HG03469 (cell line): ENCODE measurements around the gene XIRP2.
"Not testable (repeated sequence)": the region's sequence is repeated elsewhere in the genome, so short reads cannot be mapped to it uniquely, and the experiment has no call there.

ENCODE experiments used
- ATAC-seq: cut with Tn5 transposase; IDR thresholded peaks from one replicate; pipeline ENCODE4 v1.9.1; 2021; ENCODE audit warnings: mild to moderate bottlenecking, moderate library complexity, moderate number of reproducible peaks; ENCODE audit not compliant: unreplicated experiment

Gene XIRP2

GRCh38 chr2:167034976-167035375 lies 146.7 kb downstream of the XIRP2 start:
- ATAC-seq: not testable (repeated sequence)

DNA sequence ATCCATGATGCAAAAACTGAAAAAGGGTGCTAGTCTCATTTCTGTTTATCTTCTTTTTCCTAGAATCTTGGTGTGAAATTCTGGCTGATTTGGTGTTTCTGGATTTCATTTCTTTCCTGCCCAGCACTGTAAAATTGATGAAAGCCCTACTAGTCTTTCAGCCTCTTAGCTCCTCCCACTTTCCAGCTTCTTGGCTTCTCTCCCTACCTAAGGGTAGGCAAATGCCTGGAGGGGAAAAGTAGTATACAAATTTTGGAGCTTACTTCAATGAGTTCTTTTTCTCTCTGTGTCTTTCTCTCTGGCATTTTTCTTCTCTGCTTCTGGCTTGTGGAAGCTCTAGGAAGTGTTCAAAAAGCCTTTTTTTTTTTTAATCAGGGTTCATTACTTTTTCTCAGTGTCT lies 160.5 kb downstream of the XIRP2 start:
- no peak for ATAC-seq

DNA sequence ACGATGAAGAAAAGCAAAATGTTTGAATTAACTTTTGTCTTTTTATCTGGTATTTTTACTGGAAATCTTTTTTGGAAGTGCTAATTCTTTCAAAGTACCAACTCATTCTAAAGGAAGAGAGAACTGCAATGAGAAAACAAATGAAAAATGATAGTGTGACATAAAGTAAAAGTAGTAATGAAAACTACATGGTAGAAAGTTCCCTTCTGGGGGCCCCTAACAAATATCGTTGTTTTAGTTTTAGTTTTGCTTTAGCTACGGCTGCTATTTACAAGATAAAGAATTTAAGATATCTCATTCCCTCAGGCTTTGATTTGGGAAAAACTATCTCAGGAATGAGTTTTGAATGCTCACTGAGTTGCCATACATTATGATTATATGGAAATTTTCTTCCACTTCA lies 161.4 kb downstream of the XIRP2 start:
- no peak for ATAC-seq

DNA sequence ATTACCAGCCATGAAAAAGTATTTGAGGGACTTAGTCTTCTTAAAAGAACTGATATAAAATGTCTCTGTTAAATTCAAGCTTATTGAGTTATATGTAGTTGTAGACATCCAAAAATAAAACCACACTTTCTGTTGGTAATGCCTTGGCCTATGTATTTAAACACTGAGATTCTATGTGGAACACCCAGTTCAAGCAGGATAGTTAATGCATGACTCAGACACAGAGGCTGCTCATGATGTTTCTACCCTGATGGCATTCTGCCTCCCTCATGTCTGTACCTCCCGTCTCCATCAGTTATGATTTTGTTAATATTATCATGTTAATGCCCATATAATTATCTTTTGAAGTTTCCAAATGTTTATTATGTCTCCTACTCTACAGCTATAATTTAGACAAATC lies 164.5 kb downstream of the XIRP2 start:
- ATAC-seq: no peak

- no peak for ATAC-seq
Observed at GRCh38 chr2:167054881-167055280, 166.6 kb downstream of the XIRP2 start.

GRCh38 chr2:167057446-167057845 lies 169.2 kb downstream of the XIRP2 start:
- no peak for ATAC-seq

DNA sequence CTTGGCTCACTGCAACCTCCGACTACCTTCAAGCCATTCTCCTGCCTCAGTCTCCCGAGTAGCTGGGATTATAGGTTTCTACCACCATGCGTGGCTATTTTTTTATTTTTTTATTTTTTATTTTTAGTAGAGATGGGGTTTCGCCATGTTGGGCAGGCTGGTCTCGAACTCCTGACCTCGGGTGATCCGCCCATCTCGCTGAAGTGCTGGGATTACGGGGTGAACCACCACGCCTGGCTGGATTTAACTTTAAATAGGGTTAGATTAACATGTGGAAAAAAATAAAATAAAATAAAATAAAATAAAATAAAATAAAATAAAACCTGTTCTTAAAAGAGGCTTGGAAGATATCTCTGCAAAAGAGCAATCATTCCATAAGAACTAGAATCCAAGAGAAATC lies 170.9 kb downstream of the XIRP2 start:
- no peak for ATAC-seq

DNA sequence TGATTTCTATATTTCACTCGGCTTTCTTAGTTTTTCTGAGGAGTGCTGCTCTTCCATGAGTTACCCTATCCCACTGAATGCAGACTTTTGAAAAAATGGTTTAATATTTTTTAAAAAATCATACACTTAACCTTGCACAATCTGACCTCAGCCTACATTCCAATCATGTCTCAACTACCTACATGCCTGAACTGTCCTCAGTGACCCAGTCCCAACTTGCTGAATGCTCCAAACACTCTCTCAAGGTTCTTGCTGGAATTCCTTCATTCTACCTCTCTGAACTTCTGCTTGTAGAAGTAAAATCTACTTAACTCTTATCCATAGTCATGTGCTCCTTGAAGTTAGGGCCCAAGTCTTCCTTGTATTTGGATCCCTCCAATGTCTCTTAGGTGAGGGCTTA lies 181.6 kb downstream of the XIRP2 start:
- ATAC-seq: no peak

DNA sequence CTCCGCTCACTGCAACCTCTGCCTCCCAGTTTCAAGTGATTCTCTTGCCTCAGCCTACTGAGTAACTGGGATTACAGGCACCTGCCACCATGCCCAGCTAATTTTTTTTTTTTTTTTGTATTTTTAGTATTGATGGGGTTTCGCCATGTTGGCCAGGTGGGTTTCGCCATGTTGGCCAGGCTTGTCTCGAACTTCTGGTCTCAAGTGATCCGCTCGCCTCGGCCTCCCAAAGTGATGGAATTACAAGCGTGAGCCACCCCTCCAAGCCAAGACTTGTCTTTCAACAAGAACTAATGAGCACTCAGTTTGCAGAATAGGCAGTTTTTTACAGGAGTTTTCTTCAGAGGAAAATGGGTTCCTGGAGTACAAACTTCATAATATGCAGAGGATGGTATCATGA lies 187.4 kb downstream of the XIRP2 start:
- ATAC-seq: not testable (repeated sequence)

DNA sequence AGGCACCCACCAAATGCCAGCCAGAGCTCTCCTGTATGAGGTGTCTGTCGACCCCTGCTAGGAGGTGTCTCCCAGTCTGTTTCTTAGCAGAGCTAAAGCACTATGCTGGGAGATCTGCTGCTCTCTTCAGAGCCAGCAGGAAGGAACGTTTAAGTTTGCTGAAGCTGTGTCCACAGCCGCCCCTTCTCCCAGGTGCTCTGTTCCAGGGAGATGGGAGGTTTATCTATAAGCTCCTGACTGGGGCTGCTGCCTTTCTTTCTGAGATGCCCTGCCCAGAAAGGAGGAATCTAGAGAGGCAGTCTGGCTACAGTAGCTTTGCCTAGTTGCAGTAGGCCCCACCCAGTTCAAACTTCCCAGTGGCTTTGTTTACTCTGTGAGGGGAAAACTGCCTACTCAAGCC lies 210.7 kb downstream of the XIRP2 start:
- not testable (repeated sequence) for ATAC-seq

DNA sequence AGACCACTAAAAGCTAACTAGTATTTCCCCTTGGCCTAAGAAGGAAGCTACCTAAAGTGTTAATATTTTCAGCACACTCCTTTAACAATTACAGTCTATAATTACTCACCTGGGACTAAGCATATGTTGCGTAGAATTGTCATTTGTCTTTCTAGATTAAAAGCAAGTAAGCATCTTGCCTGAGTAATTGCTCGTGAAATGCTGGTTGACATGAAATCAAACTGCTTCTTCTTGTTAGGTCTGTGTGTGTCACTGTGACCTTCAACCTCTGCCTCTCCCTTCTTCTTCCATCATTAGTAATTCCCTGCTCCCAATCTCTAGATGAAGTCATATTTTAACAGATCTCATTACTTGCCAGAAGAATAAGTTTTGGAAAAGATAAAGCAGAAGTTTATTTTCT lies 212.2 kb downstream of the XIRP2 start:
- ATAC-seq: no peak

- no peak for ATAC-seq
Observed at GRCh38 chr2:167103028-167103756, 214.9 kb downstream of the XIRP2 start.

DNA sequence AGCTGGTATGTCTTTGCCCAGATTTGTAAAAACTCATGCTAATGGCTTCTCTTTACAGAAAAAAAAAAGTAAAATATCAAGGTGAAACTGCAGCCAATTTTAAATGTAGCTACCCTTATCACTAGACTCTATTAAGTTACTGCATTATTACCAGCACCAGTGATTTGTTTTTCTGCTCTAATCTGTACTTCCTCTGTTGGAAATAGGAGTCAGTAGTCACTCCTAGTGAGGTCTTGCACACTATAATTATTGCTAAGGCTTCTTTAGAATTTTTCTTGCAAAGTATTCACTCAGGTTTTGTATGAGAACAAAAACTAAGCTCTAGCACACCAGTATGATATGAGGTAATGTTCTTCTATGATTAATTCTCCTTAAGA lies 215.5 kb downstream of the XIRP2 start:
- no peak for ATAC-seq

- no peak for ATAC-seq
Observed at GRCh38 chr2:167104691-167105090, 216.4 kb downstream of the XIRP2 start.

- not testable (repeated sequence) for ATAC-seq
Observed at GRCh38 chr2:167109682-167110081, 221.4 kb downstream of the XIRP2 start.

GRCh38 chr2:167110345-167110744 lies 222.1 kb downstream of the XIRP2 start:
- ATAC-seq: no peak

- ATAC-seq: no peak
Observed at GRCh38 chr2:167114018-167114417, 225.7 kb downstream of the XIRP2 start.

DNA sequence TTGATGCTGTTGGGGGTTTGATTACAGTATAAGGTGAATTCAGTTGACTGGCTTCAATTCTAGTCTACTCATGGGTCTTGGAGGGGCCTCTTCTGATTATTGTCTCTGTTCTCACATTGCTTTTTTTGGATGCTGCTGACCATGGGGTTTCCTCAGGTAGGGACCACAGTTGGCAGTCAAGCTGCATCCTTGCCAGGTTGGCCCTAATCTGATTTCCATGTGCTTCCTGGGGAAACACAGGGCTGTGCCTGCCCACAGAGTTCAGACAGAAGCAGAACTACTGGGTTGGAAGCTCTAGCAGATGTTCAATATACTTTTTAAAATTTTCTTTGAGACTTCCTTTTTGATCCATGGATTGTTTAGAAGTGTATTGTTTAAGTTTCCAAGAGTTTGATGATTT lies 227.3 kb downstream of the XIRP2 start:
- ATAC-seq: no peak

DNA sequence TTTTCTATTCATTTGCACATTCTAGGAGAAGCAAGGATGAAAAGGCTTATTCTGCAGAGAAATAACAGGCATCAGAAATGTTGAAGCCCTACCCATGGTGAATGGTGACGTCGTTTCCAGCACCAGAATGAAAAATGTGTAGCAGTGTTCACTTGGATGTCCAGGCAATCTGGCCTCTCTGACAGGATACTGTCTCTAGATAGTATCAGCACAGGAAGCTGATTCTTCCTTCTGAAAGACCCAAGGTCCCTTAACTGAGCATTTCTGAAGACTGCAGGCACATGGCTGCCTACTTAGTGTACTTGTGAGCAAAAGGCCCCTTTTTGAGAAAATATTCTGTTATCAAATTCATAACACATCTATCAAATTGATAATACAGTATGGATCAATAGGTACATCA lies 234.1 kb downstream of the XIRP2 start:
- no peak for ATAC-seq

DNA sequence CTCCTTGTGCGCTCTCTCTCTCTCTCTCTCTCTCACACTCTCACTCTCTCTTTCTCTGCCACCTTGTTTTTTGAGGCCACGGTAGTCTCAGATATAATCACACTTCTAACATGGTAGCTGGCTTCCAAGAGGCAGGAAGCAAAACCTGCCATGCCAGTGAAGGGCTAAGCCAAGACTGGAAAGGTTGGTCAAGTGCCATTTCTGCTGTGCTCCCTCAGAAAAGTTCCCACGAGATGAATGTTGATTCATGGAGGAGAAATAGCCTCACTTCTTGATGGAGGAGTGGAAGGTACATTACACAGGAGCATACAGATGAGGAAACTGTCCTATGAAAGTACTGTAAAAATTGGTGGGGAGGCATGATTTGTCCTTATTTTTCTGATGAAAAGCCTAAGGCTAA lies 237.9 kb downstream of the XIRP2 start:
- ATAC-seq: no peak

GRCh38 chr2:167127135-167127534 lies 238.9 kb downstream of the XIRP2 start:
- no peak for ATAC-seq

DNA sequence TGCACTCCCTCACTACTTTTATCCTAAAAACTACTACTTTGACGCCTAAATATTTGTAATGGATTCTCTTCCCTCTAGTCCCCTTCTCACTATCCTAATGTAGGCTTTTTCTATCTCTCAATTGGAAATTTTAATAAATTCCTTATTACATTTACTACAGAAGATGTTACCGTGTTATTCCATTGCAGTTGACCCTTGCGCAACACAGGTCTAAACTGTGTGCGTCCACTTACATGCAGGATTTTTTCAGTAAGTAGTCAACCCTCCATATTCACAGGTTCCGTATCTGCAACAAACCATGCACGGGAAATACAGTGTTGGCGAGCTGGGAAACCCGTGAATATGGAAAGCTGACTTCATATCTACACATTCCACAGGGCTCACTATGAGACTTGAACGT lies 239.8 kb downstream of the XIRP2 start:
- no peak for ATAC-seq

DNA sequence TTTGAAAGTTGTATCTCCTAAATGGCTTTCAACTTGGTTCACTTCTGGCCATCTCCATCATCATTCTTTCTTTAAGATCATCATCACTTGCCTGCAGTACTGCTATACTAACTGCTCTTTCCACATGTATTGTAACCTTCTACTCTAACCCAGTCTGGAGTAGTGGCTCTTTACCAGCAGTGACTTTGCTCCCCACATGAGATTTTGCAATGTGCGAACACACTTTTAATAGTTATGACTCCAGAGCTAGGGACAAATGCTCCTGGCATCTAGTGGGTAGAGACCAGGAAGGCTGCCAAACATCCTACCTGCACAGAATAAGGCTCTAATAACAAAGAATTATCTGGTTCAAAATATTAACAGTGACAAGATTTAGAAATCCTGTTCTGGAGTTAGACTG lies 243.8 kb downstream of the XIRP2 start:
- ATAC-seq: no peak
